ENCODE results near the gene PNKD.

PNKD gene

DNA sequence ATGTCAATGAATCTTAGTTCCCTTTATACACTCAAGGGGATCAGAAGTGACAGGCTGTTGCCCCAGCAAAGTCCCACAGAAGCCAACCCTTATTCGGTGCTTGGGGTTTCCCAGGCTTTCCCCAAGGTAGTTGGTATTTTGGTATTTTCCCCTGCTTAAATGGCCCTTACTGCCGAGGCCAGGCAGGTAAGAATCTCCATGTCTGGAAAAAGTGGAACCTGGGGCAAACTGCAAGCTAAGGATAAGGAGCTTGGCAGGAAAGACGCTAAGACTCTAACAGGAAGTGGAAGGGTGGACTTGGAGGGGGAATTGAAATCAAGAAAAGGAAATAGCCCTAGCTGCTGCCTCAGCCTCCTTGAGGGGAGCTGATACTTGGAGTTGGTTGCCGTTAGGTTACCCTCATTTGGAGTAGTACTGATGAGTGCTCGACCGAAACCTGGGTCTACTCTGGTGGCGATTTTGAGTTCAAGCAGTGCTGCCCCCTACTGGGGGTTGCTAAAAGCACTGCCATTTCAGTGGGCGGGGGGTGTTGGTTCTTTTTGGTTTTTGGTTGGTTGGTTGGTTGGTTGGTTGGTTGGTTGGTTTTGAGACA, 12.8 kb upstream of the PNKD start:
- DNase-seq (ENCODE audit: low read depth in 3 of 3): peak; percentile 57 to 69 (median 64)

DNA sequence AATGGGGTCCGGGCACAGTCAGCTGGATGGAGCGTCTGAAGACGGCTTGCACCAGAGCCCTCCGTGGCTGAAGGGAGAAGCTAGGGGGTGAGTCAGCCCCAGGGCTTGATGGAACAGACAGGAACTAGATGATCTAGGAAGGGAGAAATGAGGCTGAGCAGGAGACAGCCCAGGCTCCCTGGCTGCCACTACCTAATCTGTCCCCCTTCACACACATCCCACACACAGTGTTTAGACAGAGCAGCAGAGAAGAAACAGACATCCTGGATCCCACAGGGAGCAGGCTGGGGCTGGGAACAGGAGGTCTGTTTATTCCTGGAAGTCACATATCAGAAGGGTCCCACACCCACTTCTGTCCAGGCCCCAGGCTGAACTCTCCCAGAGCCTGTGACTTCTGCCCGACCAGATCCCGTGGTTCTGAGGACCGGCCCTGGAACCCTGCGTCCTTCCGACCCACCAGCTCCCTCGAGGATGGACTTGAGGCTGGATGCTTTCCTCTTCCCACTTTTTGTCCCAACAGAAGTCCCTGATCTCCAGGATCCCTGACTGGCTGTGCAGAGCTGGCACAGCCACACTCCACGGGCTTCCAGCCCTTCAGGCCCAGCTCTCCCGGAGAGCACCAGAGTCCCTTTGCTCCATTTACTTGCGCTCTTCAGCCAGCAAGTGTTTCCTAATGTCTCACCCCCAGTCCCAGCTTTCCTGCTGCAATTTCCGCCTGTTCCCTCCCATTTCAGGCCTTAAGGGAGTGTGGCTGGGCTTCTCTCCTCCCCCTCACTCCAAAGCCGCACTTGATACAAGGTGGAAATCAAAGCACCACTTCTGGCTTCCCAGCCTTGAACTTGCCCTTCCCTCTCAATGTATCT, 11.0 kb upstream of the PNKD start:
- DNase-seq (ENCODE audit: low read depth in 3 of 3): no peak

GRCh38 chr2:218260166-218260565, 10.2 kb upstream of the PNKD start:
- DNase-seq (ENCODE audit: low read depth in 3 of 3): no peak

DNA sequence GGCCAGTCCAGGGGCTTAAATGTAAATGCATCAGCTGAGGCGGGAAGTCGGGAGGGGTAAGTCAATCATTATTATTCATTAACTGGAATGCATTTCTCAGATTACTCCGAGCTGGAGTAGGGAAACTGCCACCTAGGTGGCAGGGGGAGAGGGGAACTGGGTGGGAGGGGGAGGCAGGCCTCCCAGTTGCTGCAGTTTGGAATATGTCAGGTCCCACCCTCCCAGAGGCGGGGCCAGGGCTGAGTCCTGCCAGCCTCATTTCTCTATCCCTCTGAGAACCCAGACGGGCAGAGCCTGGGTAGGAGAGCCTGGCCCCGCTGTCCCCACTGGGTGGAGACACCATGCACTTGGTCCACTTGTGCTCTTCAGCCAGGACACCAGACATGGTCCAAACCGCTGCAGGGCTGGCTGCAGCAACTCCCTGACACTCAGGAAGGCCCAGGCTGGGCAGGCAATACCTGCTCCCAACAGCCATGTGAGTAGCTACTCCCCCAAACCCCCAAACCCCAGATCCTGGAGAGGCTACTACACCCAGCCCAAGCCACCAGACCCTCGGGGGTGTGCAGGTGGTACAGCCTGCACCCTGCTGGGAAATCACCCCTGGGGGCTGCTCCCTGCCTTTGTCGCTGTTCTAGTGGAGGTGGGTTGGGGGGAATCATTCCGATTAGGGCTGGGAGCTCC, 9.4 kb upstream of the PNKD start, which contains the start of gene GPBAR1:
TSS of gene GPBAR1 (plus strand) at position 274 of the 681 bp plus-strand sequence. CDS start 1,710 bp downstream, outside the sequence.
- DNase-seq (ENCODE audit: low read depth in 3 of 3): no peak

- DNase-seq (ENCODE audit: low read depth in 3 of 3): no peak
These were observed 8.7 kb upstream of the PNKD start for GRCh38 chr2:218261423-218262236.

GRCh38 chr2:218262237-218262600, 8.1 kb upstream of the PNKD start:
- DNase-seq (ENCODE audit: low read depth in 3 of 3): no peak

- no peak for DNase-seq (ENCODE audit: low read depth in 3 of 3)
These were observed 7.4 kb upstream of the PNKD start for GRCh38 chr2:218262631-218263586.

DNA sequence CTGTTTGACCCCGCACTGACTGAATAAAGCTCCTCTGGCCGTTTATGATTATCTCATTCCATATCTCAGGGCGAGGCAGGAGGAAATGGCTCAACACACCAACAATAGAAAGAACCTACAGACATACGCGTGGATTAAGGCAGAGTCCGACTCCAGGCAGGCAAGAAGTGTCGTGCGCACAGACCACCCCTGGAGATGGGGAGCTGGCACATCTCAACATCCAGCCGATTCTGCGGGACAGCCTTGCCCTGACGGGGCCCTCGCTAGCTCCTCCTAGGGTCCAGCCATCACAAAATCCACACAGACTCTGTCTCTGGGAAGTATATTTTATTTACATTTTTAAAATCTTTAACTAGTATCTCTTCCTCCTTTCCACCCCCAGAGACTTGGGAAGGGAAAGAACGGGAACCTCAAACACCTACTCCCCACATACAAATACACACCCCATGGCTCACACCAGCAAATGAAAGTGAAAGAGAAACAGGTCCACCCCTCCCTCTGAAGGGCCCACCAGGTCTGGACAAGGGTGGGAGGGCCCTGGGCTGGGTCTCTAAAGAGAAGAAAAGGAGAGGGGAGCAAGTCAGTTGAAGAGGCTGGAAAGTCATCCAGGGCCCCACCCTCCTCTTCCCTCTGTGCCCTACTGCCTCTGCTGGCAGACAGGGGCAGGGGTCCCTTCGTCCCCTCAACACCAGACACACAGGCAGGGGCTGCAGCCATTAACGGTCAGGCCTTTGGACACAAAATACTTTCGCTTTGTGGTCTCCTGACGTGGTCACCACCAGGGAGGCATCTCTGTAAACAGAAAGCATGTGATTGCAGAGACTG, 6.3 kb upstream of the PNKD start:
- no peak for DNase-seq (ENCODE audit: low read depth in 3 of 3)

DNA sequence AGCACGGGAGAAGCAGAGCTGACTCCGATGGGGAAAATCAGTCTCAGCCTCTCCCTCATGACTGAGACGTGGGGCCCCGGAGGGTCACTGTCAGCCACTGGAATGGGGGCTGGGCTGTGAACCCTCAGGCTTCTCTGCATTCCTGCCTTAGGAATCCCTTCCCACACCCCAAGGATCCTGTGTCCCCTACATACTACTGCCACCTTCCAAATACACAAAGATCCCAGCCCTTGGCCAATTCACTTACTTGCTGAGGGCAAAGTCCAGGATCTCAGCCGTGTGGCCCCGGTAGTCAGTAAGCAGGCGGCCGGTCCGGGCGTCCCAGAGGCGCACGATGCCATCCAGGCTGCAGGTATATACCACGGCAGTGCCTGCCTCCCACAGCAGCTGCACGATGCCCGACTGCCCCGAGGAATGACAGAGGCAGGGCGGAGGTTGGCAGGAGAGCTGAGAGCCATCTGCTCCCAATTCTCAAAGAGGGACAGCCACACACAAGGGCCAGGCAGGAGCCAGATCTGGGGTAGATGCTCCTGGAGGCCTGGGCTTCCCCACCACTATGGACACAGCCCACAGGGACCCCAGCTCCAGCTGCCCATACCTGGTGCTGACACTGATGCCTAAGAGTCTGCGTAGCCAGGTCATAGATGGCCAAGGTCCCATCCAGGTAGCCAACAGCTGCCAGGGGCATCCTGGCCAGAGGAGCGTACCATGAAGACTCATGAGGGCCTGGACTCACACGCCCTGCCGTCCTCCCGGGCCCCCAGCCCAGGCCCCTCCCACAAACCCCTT, 5.4 kb upstream of the PNKD start:
- DNase-seq (ENCODE audit: low read depth in 3 of 3): no peak

DNA sequence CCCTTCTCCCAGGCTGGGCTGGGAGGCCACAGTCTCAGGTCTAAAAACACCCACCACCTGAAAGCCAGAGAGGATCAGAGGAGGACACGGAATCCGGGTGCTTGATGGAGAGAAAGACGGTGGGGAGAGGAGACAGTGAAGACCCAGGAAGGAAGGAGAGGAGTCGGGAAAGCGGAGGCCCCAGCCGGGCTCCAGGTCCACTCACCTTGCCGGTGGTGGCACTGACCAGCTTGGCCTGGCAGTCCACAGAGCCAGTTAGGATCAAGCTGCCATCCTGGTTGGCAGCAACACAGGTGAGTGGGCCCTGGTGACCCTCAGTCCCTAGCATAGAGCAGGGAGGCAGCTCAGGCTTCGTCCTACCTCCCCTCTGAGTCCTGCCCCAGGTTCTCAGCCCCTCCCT, 4.7 kb upstream of the PNKD start:
- DNase-seq (ENCODE audit: low read depth in 3 of 3): no peak

GRCh38 chr2:218266316-218266979, 3.9 kb upstream of the PNKD start:
- DNase-seq (ENCODE audit: low read depth in 3 of 3): no peak

DNA sequence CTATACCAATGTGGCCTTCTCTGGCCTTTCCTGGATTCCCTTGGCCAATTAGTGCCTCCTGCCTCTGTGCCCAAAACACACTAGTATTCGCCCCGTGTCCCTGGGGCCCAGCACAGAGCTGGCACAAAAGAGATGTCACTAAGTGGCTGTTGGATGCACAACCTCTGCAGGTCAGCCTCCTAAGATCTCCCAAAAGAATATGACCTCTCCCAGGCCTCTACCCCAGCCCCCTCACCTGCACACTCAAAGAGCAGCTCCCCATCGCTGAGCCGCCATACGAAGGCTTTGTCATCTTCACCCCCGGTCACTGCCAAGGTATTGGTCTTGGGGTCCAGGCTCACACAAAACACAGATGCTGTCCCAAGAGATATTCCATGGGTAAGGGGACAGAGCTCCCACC, 3.1 kb upstream of the PNKD start:
- no peak for DNase-seq (ENCODE audit: low read depth in 3 of 3)

- DNase-seq (ENCODE audit: low read depth in 3 of 3): no peak
These were observed 585 bp downstream of the PNKD start for GRCh38 chr2:218270721-218271486.

- no peak for DNase-seq (ENCODE audit: low read depth in 3 of 3)
These were observed 1.1 kb downstream of the PNKD start for GRCh38 chr2:218271487-218271797.

DNA sequence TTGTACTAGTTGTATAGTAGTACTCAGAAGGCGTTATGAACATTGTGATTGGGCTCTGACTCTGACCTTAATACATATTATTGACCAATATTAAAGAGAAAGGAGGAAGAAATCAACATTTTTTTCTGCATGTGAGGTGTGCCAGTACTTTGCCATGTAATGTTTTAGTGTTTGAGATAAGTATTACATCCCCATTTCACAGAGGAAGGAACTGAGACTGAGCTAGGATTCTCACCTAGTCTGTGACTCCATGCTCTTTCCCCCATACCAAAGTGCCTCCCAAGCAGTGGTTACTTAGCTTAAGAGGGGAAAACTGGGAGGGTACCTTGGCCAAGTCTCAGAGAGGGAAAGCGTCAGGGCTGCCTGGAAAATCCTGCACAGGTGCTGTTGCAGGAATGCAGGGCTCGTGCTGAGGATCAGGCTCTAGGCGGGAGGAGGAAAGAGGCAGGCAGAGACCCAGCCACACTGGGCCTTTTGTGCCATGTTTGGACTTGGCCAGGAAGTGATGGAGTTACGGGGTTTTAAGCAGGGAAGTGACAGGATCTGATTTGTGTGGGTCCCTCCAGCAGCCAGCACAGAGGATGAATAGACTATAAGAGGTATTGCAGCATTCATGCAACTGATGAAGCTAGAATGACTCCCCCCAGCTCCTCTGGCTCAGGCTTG, 1.7 kb downstream of the PNKD start:
- DNase-seq (ENCODE audit: low read depth in 3 of 3): no peak

DNA sequence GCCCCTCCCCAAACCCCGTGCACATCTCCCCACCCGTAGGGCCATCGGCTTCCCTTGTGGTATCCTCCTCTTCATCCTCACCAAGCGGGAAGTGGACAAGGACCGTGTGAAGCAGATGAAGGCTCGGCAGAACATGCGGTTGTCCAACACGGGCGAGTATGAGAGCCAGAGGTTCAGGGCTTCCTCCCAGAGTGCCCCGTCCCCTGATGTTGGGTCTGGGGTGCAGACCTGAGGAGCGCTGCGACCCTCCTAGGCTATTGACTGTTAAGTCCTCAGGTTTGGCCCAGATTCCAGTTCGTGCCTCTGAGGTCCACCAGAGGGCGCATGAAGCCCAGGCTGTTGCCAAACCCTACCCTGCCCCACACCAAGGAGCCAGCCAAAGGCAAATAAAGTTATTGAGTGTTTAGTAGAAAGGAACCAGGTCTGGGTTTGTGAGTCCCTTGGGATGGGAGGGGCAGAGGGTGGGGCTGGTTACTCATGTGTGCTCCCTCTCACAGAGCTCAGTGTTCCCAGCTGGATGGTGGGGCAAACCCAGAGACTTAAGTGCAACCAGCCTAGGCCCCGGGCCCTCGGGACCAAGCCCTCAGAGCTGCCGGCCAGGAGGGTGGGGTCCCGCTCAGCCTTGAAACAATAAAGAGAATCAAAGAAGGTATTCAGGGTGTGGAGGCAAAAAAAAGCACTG, 2.4 kb downstream of the PNKD start:
- peak; percentile 49 to 66 (median 56) for DNase-seq (ENCODE audit: low read depth in 3 of 3)
